H54 (cell line): ENCODE measurements around the gene SFRP2.

Source experiments
- DNase-seq: peaks from one replicate; pipeline ENCODE4 v3.0.0; 2011; ENCODE audit warnings: low spot score, mixed read lengths; ENCODE audit not compliant: insufficient read length
- FAIRE-seq: peaks from 3 replicates; lab custom pipeline; 2011; peaks lifted over from hg19 to GRCh38; lab: Jason Lieb, UNC
- POLR2A ChIP-seq: IDR thresholded peaks from 2 replicates; pipeline ENCODE4 v1.6.1; 2011; ENCODE audit warnings: low read depth, mild to moderate bottlenecking, low read length

The SFRP2 gene

GRCh38 chr4:153809916-153810810, 21.3 kb upstream of the SFRP2 start:
- no peak for TF ChIP-seq POLR2A
- DNase-seq (no peak), FAIRE-seq (no peak)

- FAIRE-seq (no peak), DNase-seq (no peak)
- TF ChIP-seq POLR2A = no peak
Measured at GRCh38 chr4:153809307-153809706, 20.4 kb upstream of the SFRP2 start.

DNA sequence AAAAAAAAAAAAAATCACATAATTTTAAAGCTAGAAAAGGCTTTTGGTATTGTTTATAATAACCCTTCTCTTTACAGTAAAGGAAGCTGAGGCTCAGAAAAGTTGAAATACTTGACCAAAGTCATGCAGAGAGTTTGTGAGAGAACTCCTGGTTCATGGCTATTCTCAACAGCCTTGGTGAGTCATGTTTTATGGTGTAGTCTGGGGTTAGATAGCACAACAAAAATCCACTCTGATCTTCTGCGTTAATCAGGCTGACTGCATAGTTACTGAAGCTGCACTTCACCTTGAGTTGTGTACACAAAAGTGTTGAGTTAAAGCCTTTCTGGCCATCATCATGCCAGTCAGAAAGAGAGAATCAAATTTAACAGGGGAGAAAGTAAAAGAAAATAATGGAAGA, 19.3 kb upstream of the SFRP2 start:
- FAIRE-seq = no peak
- no peak for DNase-seq
- TF ChIP-seq POLR2A = no peak

GRCh38 chr4:153806073-153806472, 17.2 kb upstream of the SFRP2 start:
- DNase-seq (no peak), FAIRE-seq (no peak)
- TF ChIP-seq POLR2A = no peak

GRCh38 chr4:153804722-153805121, 15.8 kb upstream of the SFRP2 start:
- FAIRE-seq (no peak), DNase-seq (no peak)
- TF ChIP-seq POLR2A = no peak

GRCh38 chr4:153799694-153800074, 10.8 kb upstream of the SFRP2 start:
- TF ChIP-seq POLR2A = no peak
- no peak for DNase-seq

GRCh38 chr4:153798901-153799693, 10.2 kb upstream of the SFRP2 start:
- no peak for FAIRE-seq

More at GRCh38 chr4:153799694-153800074, 10.8 kb upstream of the SFRP2 start:
- FAIRE-seq = no peak

GRCh38 chr4:153798420-153798819, 9.5 kb upstream of the SFRP2 start:
- TF ChIP-seq POLR2A = no peak
- FAIRE-seq (no peak), DNase-seq (no peak)

More at GRCh38 chr4:153798901-153799693, 10.2 kb upstream of the SFRP2 start:
- TF ChIP-seq POLR2A = no peak
- DNase-seq = no peak

- FAIRE-seq = no peak
- DNase-seq = no peak
- TF ChIP-seq POLR2A = no peak
Measured at GRCh38 chr4:153794006-153794405, 5.1 kb upstream of the SFRP2 start.

DNA sequence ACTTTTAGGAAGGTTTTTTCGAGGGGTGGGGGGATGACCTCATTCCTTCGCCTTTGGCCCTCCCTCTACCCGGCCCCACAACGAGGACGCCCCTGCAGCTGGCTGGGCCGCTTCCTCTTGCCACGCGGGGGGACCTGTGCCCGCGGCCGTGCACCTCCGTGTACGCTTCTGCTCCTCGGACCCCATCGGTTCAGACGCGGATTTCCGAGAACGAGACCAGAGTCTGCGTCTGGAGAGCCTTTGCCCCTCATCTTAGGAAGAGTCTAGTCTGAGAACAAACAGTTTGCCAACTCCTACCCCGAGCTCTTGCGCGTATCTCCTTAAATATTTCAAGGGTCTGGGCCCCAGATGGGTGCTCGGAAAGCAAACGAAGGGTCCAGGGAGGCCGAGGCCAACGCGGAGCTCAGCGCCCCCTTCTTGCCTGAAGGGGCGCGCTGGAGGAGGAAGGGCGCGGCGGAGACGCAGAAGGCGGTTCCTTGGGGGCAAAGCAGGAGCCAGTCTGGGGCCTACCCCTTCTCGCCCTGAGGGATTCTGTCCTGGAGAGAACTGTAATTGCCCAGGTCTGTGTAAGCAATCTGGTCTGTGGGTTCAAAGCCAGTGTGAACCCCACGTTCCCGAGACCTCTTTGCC, 3.9 kb upstream of the SFRP2 start:
- TF ChIP-seq POLR2A = no peak
- FAIRE-seq = no peak
- no peak for DNase-seq

DNA sequence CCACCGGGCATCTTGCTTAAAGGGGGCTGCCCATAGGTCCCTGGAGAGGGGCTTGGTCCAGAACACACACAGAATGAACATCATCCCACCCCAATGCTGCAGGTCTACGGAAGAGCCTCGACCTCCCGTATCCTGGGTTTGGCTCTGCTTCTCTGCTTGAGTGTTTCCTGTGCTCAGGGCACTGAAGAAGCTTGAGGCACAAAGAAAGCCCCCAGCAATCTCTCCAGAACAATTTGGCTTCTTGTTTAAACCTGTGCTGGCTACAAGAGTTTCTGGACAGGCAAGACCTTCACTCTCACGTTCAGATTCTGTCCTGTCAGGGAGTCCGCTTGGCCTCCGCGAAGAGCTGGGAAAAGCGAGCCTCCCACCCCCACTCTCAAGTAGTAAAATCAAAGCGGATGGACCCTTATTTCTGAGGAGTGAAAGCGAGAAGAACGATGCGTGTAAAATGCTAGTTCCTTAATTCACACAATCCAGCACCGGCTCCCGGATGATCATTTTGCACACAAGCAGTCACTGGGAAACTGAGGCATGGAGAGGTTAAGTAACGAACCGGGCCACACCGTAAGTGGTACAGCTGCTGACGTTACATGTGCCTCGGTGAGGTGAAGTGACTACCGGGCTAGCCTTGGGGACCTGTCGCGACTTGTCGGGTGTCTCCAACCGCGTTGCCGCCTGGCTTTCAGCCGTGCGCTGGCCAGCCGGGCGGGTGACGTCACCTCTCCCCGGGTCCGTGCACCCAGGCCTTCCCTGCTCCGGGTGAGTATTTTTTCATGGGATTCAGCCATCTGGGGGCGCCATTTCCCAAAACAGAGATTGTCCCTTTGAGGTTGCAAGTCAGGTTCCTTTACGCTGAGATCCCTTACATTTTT, 3.1 kb upstream of the SFRP2 start:
- DNase-seq = no peak
- FAIRE-seq = no peak

GRCh38 chr4:153790962-153791551, 2.2 kb upstream of the SFRP2 start:
- no peak for TF ChIP-seq POLR2A
- FAIRE-seq (no peak), DNase-seq (no peak)

More for the DNA sequence above, 3.1 kb upstream of the SFRP2 start:
- no peak for TF ChIP-seq POLR2A

DNA sequence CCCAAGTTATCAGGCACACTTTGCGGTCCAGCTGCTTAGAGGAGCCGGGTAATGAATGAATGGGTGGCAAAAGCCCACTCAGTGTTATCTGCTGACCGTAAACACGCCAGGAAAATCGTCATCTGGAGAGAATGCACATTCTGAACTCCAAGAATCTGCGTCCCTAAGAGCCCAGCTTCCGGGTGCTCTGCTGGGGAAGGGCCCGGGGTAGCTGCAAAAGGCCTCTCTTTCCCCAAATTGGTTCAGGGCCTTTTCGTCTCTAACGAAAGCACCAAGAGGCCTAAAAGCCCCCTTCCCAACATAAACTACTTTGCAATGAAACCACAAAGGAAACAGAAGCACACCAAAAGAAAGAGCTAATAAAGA, 1.6 kb upstream of the SFRP2 start:
- no peak for FAIRE-seq
- TF ChIP-seq POLR2A = no peak
- no peak for DNase-seq
